Stimulated activated naive CD4-positive, alpha-beta T cell treated with Interleukin-2 at 50 U/mL for 16 hours (primary cell): ENCODE data around the gene C19orf38.
"Not testable (repeated sequence)": the region's sequence is repeated elsewhere in the genome, so short reads cannot be mapped to it uniquely, and the experiment has no call there.

Source experiments
- DNase-seq: peaks from one replicate; lab custom pipeline; 2025; lab: John Stamatoyannopoulos, UW

The C19orf38 gene

GRCh38 chr19:10823690-10824089 lies 24.5 kb upstream of the C19orf38 start:
- no peak for DNase-seq

DNA sequence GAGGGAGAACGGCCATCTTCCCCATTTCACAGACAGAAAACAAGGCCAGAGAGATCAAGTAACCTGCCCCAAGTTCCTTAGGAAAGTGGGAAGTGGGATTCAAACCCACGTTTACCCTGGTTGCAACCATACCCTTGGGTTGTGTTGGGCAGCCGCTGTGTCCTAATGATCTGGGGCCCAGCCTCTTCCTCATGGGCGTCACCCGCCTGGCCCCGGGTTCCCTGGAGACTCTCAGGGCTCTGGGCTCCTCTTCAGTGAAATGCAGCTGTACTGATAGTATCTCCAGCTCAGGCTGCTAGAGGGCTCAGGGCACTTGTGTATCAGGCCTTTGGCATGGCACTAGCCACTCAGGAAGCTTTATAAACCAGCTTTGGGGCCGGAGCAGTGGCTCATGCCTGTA lies 22.0 kb upstream of the C19orf38 start:
- no peak for DNase-seq

- DNase-seq, result no peak
Observed at GRCh38 chr19:10826846-10827245, 21.4 kb upstream of the C19orf38 start.

- no peak for DNase-seq
Observed at GRCh38 chr19:10828981-10829821, 19.0 kb upstream of the C19orf38 start.

DNA sequence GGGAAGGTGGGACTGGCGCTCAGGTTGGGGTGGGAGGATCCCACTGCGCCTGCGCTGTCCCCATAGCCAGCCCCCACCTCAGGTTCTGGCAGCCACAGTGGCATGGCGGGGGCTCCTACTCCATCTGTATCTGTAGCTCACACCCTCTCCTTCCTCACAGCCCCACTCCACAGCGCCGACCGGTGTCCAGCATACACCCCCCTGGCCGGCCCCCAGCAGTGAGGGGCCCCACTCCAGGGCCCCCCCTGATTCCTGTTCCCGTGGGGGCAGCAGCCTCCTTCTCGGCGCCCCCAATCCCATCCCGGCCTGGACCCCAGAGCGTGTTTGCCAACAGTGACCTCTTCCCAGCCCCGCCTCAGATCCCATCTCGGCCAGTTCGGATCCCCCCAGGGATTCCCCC lies 18.2 kb upstream of the C19orf38 start:
- DNase-seq, result no peak

DNA sequence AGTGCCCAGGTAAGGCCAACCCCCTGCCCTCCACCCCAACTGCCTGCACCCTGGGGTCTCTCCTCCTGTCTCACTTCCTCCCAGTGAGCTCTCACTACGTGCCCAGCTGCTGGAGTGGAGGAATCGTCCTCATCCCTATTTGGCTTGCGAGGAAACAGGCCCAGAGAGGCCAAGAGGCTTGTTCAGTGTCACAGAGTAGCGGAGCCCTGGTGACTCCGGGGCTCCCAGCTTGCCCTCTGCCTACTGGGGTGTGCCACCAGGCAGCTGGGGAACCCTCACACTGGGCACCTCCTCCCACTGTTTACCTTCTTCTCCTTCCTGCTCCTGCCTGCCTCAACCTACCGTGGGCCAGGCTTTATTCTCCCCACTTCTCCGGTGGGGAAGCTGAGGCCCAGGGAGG lies 17.8 kb upstream of the C19orf38 start:
- DNase-seq, result no peak

GRCh38 chr19:10830931-10831779 lies 17.1 kb upstream of the C19orf38 start:
- DNase-seq, result no peak

GRCh38 chr19:10831987-10832938 lies 16.0 kb upstream of the C19orf38 start:
- no peak for DNase-seq

DNA sequence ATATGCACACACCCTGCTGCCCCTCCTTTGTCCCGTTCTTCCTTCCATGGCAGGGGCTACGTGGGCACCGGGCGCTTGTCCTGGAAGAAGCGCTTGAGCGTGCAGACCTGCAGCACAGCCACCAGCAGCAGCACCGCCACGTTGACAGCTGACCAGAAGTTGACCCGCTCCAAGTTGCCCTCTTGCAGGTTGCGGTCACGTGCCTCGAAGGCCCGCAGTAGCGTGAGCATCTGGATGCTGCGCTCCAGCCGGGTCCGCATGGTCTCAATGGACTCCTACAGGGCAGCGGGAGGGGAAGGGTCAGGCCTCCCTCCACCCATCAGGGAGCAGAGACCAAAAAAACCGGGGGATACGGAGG lies 15.3 kb upstream of the C19orf38 start:
- no peak for DNase-seq

DNA sequence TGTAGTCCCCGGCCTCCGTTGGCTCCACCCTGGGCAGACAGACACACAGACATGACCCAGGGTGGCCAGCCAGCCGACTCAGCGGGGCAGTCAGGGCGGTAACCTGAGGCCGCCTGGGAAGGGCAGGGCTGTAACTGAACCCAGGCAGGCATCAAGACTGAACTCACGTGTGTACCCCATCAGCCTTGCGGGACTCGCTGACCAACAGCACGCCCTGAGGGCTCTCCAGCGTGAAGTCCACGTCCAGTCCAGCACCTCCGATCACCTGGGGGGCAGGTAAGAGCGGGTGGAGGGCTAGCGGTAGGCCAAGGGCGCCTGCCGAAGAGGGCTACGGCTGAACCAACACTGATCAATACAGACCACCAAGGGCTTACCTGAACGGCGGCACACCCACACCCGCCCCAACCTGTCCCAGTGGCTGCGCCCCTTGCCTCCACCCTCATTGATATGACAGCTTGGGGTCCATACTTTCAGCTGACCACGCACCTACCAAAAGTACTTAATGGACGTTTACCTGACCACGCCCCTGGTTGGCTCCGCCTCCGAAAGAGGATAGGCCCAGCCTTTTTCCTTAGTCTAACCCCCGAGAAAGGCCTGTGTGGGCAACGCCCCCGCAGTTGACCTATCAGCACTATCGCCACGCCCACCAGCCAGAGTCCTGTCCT lies 13.0 kb upstream of the C19orf38 start:
- DNase-seq, result no peak

GRCh38 chr19:10835754-10836478 lies 12.3 kb upstream of the C19orf38 start, which contains the start of gene TMED1:
TSS of gene TMED1 (minus strand) at chr19:10836212. CDS start at chr19:10836191, 21 bp downstream.
- peak; percentile 95 for DNase-seq

DNA sequence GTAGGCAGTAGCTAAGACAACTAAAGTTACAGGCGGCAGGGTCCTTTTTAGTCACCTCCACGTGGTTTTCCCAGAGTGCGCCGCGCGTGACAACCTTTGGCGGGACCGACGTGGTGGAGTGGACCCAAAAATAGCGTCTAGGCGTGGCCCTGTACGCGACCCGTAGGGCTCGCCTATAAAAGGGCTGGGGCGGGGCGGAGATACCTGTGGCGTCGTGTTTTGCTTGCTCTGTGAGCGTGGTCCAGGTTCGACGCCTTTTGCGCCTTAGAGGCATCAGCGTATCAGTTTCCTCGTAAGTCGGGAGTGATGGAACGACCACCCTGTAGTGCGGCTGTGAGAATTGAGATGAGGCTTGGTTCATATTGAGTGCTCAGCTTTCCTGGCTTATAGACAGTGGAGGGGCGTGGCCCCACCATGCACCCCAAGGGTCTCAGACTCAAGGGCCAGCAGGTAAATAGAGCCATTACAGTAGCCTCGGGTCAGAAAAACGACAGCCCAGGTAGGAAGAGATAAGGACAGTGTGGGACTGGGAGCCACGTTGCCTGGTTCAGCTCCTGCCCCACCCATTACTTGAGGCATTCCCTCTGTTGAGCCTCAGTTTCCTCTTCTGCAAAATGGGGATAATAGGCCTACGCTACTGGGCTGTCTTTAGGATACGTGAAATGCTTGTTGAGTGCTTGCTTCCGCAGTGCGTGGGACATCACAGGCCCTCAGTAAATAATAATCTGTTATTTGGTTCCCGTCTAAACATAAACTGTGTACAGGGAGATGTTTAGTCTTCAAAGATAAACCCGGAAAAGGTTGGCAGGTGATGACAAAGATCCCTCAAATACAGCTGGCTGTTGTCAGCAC lies 11.5 kb upstream of the C19orf38 start:
- DNase-seq, result peak; percentile 82

- not testable (repeated sequence) for DNase-seq
Observed at GRCh38 chr19:10837649-10838048, 10.6 kb upstream of the C19orf38 start.

DNA sequence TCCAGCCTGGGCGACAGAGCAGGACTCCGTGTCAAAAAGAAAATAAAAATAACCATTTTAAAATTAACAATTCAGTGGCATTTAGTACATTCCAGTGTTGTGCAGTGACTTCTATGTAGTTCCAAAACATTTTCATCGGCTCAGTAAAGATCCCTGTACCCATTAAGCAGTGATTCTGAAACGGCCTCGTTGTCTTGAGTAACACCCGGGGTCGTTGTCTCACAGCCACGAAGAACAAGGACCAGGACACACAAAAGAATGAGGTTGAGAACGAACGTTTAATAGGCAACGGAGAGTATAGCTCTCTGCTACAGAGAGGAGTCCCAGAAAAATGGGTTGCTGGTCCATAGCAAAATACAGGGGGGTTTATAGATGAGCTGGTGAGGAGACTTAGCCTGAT lies 9.8 kb upstream of the C19orf38 start:
- DNase-seq, result no peak

- DNase-seq, result no peak
Observed at GRCh38 chr19:10839114-10840050, 8.8 kb upstream of the C19orf38 start.

DNA sequence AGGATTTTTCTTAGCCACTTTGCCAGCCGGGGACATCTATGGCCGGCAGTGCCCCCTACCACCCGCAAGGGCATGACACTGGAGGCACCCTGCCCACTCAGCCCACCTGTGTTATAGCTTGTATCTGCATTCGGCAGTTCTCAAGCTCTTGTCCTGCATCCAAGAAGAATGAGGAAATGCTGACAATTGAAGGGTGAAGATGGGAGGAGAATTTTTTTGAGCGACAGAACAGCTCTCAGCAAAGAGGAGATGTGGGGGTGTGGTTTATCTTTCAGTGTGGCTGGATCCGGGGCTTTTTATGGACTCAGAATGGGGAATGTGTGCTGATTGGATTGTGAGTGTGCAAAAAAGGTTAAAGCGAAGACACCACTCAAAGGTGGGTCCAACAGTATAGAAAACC lies 5.4 kb upstream of the C19orf38 start:
- DNase-seq, result no peak

DNA sequence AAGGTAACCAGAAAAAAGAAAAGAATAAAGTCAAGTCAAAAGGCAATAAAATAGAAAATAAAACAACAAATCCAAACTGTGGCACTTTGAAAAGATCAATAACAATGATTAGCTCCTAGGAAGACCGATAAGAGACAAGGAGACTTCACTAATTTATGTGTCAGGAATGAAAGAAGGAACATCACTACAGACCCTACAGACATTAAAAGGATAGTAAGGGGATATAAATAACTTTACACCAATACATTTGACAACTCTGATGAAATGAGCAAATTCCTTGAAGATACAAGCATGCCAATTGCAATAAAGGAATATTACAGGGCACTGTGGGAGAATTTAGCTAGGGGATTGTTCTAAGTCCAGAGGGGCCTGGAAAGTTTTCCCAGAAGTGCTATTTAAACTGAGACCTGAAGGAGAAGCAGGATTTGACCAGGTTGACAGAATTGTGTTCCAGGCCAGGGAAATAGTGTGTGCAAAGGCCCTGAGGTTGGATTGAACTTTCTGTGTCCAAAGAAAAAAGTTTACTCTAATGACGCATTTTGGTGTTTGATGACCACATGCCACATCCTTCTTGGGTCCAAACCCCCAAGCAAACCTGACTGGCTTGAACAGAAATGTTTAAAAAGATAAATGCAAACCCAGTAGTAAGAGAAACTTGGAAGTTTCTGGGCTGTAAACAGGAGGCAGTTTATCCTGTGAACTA lies 1.6 kb upstream of the C19orf38 start:
- DNase-seq, result no peak

GRCh38 chr19:10850631-10851030 lies 2.4 kb downstream of the C19orf38 start:
- no peak for DNase-seq
